HUES6 (cell line): ENCODE results near the gene CEP250.
A peak's percentile ranks its signal among the peaks of the same experiment; 100 is the strongest.
"Not testable (repeated sequence)": the region's sequence is repeated elsewhere in the genome, so short reads cannot be mapped to it uniquely, and the experiment has no call there.

Experiments used
- H3K27ac ChIP-seq: 2 replicates; pipeline ENCODE4 v1.7.0; 2013; ENCODE audit warnings: low read depth, mild to moderate bottlenecking, low read length, inconsistent platforms
- H3K27me3 ChIP-seq: 2 replicates; pipeline ENCODE4 v1.6.1; 2013; ENCODE audit warnings: low read length; ENCODE audit not compliant: control insufficient read depth, insufficient read depth
- H3K36me3 ChIP-seq: 2 replicates; pipeline ENCODE4 v1.6.1; 2013; ENCODE audit warnings: low read length; ENCODE audit not compliant: control insufficient read depth, insufficient read depth
- H3K4me1 ChIP-seq: 2 replicates; pipeline ENCODE4 v1.6.1; 2013; ENCODE audit warnings: low read length; ENCODE audit not compliant: control insufficient read depth, insufficient read depth
- H3K4me3 ChIP-seq: 2 replicates; pipeline ENCODE4 v1.5.1; 2013; ENCODE audit warnings: low read depth, low read length
- H3K9ac ChIP-seq: one replicate; pipeline ENCODE4 v1.6.1; 2013; ENCODE audit warnings: mild to moderate bottlenecking, low read length
- H3K9me3 ChIP-seq: 2 replicates; pipeline ENCODE4 v1.6.1; 2013; ENCODE audit warnings: low read depth, low read length; ENCODE audit not compliant: control insufficient read depth, insufficient read depth

CEP250 gene

DNA sequence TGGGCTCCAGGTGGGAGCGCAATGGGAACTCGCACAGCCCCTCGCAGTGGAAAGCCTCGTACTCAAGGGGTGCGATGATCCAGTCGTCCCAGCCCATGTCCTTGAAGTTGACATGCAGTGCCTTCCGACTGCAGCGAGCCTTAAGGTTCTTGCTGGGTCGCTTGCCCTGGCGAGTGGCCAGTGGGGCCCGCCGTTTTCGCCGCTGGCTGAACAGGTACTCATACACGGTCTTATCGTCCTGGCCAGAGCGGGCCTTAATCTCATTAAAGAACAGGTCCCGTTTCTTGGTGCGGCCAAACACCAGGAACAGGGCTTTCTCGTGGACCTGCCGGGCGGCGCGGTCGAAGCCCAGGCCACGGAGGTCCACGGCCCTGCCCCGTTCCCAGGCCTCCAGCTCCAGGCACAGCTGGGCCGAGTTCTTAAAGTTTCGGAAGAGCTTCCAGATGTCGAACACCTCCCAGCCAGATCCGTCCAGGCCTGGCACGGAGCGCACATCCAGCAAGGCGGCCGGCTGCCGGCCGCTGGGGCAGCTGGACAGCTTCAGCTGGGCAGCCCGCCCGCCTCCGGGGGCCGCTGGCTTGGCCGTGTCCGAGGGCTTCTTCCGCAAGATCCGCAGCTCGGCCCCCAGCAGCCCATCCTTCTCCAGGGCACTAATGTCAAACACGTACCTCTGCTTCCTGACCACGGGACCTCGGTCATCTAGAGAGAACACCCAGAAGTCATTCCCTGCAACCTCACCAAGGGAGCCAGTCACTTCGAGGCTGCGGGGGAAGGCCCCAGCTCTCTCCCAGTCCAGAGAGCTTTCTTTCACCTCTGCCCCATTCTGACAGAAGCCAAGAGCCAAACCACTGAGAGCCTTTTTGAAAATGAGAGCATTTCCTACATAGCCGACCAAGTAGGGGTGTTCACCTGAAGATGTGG, 21.1 kb upstream of the CEP250 start:
- Histone ChIP-seq H3K9me3 (no peaks in the 10 kb centered on the region), H3K36me3 (no peaks in the 10 kb centered on the region), H3K4me1 (peaks cover 38% of the 10 kb centered on the region), H3K9ac (no peak overlapping the region), H3K27ac (no peak overlapping the region), H3K4me3 (no peak overlapping the region), H3K27me3 (no peaks in the 10 kb centered on the region)

DNA sequence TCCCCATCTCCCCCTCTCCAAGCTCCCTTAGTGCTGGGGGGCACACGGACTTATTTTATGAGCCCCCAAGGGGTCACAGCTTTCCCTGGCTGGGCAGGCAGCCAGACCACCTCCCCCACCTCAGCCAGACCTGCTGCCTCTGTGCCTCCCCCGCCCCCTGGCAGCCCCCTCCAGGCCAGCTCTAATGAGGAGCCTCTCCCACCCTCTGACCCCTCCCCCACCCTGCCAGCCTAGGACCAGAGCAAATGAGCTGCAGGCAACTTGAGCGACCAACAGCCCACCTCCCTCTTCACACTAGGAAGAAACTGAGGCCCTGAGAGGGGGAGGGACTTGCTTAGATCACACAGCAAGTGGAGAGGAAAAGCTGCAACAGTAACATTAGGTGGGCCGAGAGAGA, 19.2 kb upstream of the CEP250 start:
- Histone ChIP-seq H3K9ac (peak overlapping the region; percentile 49), H3K4me3 (no peak overlapping the region), H3K36me3 (no peaks in the 10 kb centered on the region), H3K4me1 (peaks cover 38% of the 10 kb centered on the region), H3K27me3 (no peaks in the 10 kb centered on the region), H3K27ac (no peak overlapping the region), H3K9me3 (no peaks in the 10 kb centered on the region)

GRCh38 chr20:35437599-35437998, 17.8 kb upstream of the CEP250 start:
- H3K9me3 ChIP-seq = no peaks in the 10 kb centered on the region
- H3K36me3 ChIP-seq = no peaks in the 10 kb centered on the region
- no peak overlapping the region for H3K27ac ChIP-seq
- no peaks in the 10 kb centered on the region for H3K27me3 ChIP-seq
- H3K4me1 ChIP-seq = peaks cover 25% of the 10 kb centered on the region
- no peak overlapping the region for H3K4me3 ChIP-seq
- no peak overlapping the region for H3K9ac ChIP-seq

DNA sequence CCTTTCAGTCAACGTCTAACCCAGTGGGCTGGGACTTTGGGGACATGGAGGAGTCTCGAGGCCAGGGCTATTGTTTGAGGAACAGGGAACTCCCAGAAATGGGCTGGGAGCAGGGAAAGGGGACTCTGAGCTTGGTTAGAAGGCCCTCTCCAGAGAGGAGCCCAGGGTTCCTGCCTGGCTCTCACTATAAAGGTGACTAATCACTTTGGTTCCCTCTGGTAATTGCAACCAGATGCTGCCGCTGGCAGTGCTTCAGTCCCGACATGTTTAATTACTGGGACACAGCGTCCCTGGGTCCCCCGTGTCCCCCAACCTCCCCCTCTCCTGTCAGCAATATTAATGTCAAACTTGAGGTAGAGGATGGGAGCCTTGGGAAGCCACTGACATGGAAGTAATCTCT, 12.4 kb upstream of the CEP250 start:
- Histone ChIP-seq H3K4me1 (peaks cover 8% of the 10 kb centered on the region; the same call in 1 of the 2 replicates), H3K4me3 (no peak overlapping the region), H3K9me3 (no peaks in the 10 kb centered on the region), H3K9ac (no peak overlapping the region), H3K27ac (no peak overlapping the region), H3K27me3 (no peaks in the 10 kb centered on the region), H3K36me3 (no peaks in the 10 kb centered on the region)

GRCh38 chr20:35444226-35444625, 11.2 kb upstream of the CEP250 start:
- H3K36me3 ChIP-seq = no peaks in the 10 kb centered on the region
- H3K4me3 ChIP-seq = no peak overlapping the region
- no peaks in the 10 kb centered on the region for H3K27me3 ChIP-seq
- no peaks in the 10 kb centered on the region for H3K9me3 ChIP-seq
- no peak overlapping the region for H3K27ac ChIP-seq
- H3K4me1 ChIP-seq = no peaks in the 10 kb centered on the region
- H3K9ac ChIP-seq = no peak overlapping the region

GRCh38 chr20:35446356-35447078, 8.9 kb upstream of the CEP250 start:
- no peaks in the 10 kb centered on the region for H3K36me3 ChIP-seq
- no peak overlapping the region for H3K27ac ChIP-seq
- no peaks in the 10 kb centered on the region for H3K9me3 ChIP-seq
- no peaks in the 10 kb centered on the region for H3K27me3 ChIP-seq
- H3K4me1 ChIP-seq = no peaks in the 10 kb centered on the region
- no peak overlapping the region for H3K9ac ChIP-seq
- peak overlapping the region; percentile 43 for H3K4me3 ChIP-seq

- Histone ChIP-seq H3K4me1 (no peaks in the 10 kb centered on the region), H3K4me3 (peak overlapping the region; percentile 43), H3K36me3 (no peaks in the 10 kb centered on the region), H3K27ac (no peak overlapping the region), H3K9ac (no peak overlapping the region), H3K27me3 (no peaks in the 10 kb centered on the region), H3K9me3 (0 out of 2 replicates have a peak, but pooled peaks cover 3% of the 10 kb centered on the region)
These were observed 8.2 kb upstream of the CEP250 start for GRCh38 chr20:35447082-35447789.

DNA sequence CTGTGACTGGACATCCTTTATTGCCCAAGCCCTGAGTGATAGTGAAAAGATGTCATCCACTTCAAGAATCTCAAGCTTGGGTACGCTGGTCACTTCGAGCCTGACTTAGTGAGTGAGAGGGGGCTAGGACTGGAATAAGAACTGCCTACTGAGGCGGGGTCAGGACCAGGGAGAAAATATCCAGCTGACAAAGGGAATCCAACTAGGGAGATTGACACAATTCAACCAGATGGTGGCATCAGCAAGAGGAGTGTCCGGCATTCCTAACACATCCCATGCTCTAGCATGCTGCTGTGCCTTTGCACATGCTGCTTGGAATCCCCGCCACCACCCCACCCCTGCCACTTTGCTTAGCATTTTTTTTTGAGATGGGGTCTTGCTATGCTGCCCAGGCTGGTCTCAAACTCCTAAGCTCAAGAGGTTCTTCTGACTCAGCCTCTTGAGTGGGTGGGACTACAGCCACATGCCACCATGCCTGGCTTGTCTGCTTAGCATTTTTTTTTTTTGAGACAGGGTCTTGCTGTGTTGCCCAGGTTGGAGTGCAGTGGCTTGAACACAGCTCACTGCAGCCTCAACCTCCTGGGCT, 6.5 kb upstream of the CEP250 start:
- Histone ChIP-seq H3K9ac (no peak overlapping the region), H3K9me3 (0 out of 2 replicates have a peak, but pooled peaks cover 4% of the 10 kb centered on the region), H3K4me1 (no peaks in the 10 kb centered on the region), H3K4me3 (no peak overlapping the region), H3K36me3 (no peaks in the 10 kb centered on the region), H3K27ac (no peak overlapping the region), H3K27me3 (no peaks in the 10 kb centered on the region)

GRCh38 chr20:35449855-35450254, 5.5 kb upstream of the CEP250 start:
- not testable (repeated sequence) for H3K27ac ChIP-seq, H3K27me3 ChIP-seq, H3K4me1 ChIP-seq, H3K9me3 ChIP-seq, H3K9ac ChIP-seq, H3K4me3 ChIP-seq, H3K36me3 ChIP-seq

DNA sequence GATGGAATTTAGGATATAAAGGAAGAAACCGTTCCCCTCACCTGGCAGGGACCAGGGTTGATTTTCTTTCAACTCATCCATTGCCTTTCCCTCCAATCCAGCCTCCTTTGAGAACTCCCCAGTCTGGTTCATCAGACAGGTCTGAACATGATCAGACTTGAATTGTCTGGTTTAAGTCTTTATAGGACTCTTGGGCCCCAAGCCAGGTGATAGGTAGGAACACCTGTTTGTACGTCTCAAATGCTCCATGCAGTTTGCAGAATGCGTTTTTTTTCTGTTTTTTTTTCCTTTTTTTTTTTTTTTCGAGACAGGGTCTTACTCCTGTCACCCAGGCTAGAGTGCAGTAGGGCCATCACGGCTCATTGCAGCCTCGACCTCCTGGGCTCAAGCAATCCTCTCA, 4.1 kb upstream of the CEP250 start:
- H3K9me3 ChIP-seq = 0 out of 2 replicates have a peak, but pooled peaks cover 4% of the 10 kb centered on the region
- no peak overlapping the region for H3K9ac ChIP-seq
- H3K4me3 ChIP-seq = no peak overlapping the region
- H3K27ac ChIP-seq = no peak overlapping the region
- no peaks in the 10 kb centered on the region for H3K36me3 ChIP-seq
- H3K4me1 ChIP-seq = 0 out of 2 replicates have a peak, but pooled peaks cover 2% of the 10 kb centered on the region
- no peaks in the 10 kb centered on the region for H3K27me3 ChIP-seq
